ENCODE data around the gene ATF5. TPM values are rescaled to one million over a fixed set of nuclear protein-coding genes. Genes with fewer than 3 reads are reported as not detected.

Gene ATF5
- total RNA-seq, 1 experiment from 2014 or later, result 19.2 TPM

DNA sequence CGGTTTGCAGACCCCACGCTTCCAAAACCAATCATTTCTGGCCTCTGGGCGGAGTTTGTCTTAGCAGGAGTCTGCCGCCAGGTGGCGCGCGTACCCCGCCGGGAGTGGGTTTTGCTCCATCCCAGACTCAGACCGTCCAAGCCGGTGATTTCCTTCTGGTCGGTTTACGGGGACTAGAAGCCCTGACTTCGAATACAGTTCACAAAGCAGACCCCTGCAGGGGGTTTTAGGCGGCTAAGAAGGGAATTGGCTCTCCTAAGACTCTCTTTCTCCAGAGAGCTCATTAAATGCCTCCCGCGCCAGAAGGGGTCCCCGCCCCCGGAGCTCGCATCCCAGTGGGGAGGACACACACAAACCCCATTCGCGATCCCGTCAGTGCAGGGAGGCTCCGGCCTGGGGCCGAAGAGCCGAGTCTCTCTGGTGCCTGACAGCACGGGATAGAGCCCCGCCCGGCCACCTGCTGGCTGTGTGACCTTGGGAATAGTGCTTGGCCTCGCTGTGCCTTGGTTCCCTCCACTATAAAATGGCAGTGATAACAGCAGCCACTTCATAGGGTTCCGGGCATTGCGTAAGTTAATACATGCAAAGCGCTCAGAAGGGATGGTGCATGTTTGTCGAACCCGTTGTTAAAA lies 8.9 kb downstream of the ATF5 start:
- POLR2A ChIA-PET (ENCODE audit: unreplicated experiment), result no interaction called here
- intact Hi-C loops (cut with micrococcal nuclease; ENCODE audit: unreplicated experiment), result loop anchor here (1.0 kb wide), 1 partner anchor 45 kb away; no protein-coding TSS in a partner anchor
- peak overlapping the region; percentile 65 for H3K4me2 ChIP-seq
- no peaks in the 10 kb centered on the region for H3K9me3 ChIP-seq (ENCODE audit: insufficient read depth, low read depth)
- no peaks in the 10 kb centered on the region for H3K9me2 ChIP-seq (ENCODE audit: insufficient read depth)
- no peaks in the 10 kb centered on the region for H3K27me3 ChIP-seq (ENCODE audit: insufficient read depth, low read depth)
- H3F3A ChIP-seq (ENCODE audit: insufficient read depth, low read depth), result peaks cover 10% of the 10 kb centered on the region; the same call in 1 of the 2 replicates
- H4K20me1 ChIP-seq (ENCODE audit: insufficient read depth), result peaks cover 6% of the 10 kb centered on the region; the same call in 1 of the 2 replicates
- H3K27ac ChIP-seq, result no peak overlapping the region
- CTCF ChIA-PET, result no interaction called here
- H2AFZ ChIP-seq, result no peak overlapping the region
- H3K79me2 ChIP-seq (ENCODE audit: low read depth), result no peaks in the 10 kb centered on the region
- BruUV-seq (replicated peaks), result no TSS peak
- peak; percentile 51 to 73 for DNase-seq
- no peaks in the 10 kb centered on the region for H3K36me3 ChIP-seq (ENCODE audit: low read depth)
- TF ChIP-seq, protein P1, sequence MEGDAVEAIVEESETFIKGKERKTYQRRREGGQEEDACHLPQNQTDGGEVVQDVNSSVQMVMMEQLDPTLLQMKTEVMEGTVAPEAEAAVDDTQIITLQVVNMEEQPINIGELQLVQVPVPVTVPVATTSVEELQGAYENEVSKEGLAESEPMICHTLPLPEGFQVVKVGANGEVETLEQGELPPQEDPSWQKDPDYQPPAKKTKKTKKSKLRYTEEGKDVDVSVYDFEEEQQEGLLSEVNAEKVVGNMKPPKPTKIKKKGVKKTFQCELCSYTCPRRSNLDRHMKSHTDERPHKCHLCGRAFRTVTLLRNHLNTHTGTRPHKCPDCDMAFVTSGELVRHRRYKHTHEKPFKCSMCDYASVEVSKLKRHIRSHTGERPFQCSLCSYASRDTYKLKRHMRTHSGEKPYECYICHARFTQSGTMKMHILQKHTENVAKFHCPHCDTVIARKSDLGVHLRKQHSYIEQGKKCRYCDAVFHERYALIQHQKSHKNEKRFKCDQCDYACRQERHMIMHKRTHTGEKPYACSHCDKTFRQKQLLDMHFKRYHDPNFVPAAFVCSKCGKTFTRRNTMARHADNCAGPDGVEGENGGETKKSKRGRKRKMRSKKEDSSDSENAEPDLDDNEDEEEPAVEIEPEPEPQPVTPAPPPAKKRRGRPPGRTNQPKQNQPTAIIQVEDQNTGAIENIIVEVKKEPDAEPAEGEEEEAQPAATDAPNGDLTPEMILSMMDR (conservative IDR thresholded peaks at IDR 0.05), result peak; percentile 99
- TF ChIP-seq EZH2 (IDR thresholded peaks at IDR 0.05; ENCODE audit: low read depth), result no peak
- peaks cover 13% of the 10 kb centered on the region for H3K4me1 ChIP-seq (replicated peaks; ENCODE audit: insufficient read depth)
- H3K4me3 ChIP-seq, result peak overlapping the region; percentile 9; the same call in 1 of the 2 replicates

DNA sequence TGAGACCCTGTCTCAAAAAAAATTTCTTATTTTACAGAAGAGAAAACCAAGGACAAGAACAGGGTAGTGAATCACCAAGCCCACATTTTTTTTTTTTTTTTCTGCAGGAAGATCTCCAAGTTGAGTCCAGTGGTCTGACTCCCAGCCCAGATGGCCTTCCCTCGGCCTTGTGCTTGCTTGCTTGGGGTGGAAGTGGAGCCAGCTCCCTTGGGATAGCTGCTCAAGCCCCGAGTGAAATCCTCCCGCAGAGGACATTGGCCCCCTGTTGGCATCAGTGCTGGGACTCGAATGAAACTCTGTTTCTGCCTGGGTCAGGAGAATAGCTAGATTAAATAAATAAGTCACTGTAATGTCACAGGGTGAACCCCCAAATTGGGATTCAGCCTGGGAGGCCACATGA lies 9.7 kb downstream of the ATF5 start:
- Histone ChIP-seq H3K9me2 (ENCODE audit: insufficient read depth) (no peaks in the 10 kb centered on the region), H3K9me3 (ENCODE audit: insufficient read depth, low read depth) (no peaks in the 10 kb centered on the region), H3K27ac (no peak overlapping the region), H3K4me2 (no peak overlapping the region), H3K4me3 (no peak overlapping the region), H4K20me1 (ENCODE audit: insufficient read depth) (peaks cover 6% of the 10 kb centered on the region; the same call in 1 of the 2 replicates), H2AFZ (no peak overlapping the region), H3F3A (ENCODE audit: insufficient read depth, low read depth) (peaks cover 12% of the 10 kb centered on the region; the same call in 1 of the 2 replicates), H3K27me3 (ENCODE audit: insufficient read depth, low read depth) (no peaks in the 10 kb centered on the region), H3K36me3 (ENCODE audit: low read depth) (no peaks in the 10 kb centered on the region), H3K79me2 (ENCODE audit: low read depth) (no peaks in the 10 kb centered on the region), H3K4me1 (replicated peaks; ENCODE audit: insufficient read depth) (peaks cover 13% of the 10 kb centered on the region)
- POLR2A ChIA-PET (ENCODE audit: unreplicated experiment), result no interaction called here
- TF ChIP-seq EZH2 (IDR thresholded peaks at IDR 0.05; ENCODE audit: low read depth), result no peak
- TF ChIP-seq, protein P1 (conservative IDR thresholded peaks at IDR 0.05), result no peak
- CTCF ChIA-PET, result no interaction called here
- no peak for DNase-seq
- intact Hi-C loops (cut with micrococcal nuclease; ENCODE audit: unreplicated experiment), result no loop called here
- no TSS peak for BruUV-seq (replicated peaks)

DNA sequence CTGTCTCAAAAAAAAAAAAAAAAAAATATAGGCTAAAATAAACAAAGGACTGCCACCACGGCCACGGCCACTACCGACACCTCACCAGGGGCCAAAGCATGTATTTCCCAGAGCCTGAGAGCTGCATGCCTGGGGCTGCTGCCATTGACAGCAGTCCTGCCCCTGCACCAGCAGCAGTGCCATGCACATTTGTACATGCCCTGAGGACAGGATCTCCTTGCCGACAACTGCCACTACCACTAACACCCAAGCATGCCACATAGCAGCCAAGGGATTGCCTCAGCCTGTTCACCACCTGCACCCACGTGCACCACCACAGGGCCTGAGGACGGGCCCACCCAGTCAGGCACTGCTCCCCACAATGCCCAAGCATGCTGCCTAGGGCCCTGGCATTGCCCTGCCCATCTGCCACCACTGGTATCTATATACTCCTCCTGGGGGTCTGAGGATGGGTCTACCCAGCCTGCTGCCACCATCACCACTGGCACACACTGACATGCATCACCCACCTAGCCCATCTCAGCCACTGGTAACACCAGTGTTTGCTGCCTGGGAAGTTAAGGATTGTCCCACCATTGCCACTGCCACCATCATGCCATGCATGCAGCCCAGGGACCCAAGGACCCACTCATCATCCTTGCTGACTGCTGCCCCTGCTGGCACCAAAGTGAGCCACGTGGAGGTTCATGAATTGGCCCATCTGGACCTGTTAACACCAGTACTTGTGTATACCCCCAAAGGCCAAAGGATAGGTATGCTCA lies 10.9 kb downstream of the ATF5 start:
- Histone ChIP-seq H3K27ac (no peak overlapping the region), H3K4me1 (replicated peaks; ENCODE audit: insufficient read depth) (peaks cover 13% of the 10 kb centered on the region), H3K9me2 (ENCODE audit: insufficient read depth) (no peaks in the 10 kb centered on the region), H3K27me3 (ENCODE audit: insufficient read depth, low read depth) (no peaks in the 10 kb centered on the region), H3K9me3 (ENCODE audit: insufficient read depth, low read depth) (no peaks in the 10 kb centered on the region), H3K4me2 (no peak overlapping the region), H3K4me3 (no peak overlapping the region), H3F3A (ENCODE audit: insufficient read depth, low read depth) (peaks cover 12% of the 10 kb centered on the region; the same call in 1 of the 2 replicates), H3K79me2 (ENCODE audit: low read depth) (no peaks in the 10 kb centered on the region), H2AFZ (no peak overlapping the region), H4K20me1 (ENCODE audit: insufficient read depth) (peaks cover 6% of the 10 kb centered on the region; the same call in 1 of the 2 replicates), H3K36me3 (ENCODE audit: low read depth) (no peaks in the 10 kb centered on the region)
- no TSS peak for BruUV-seq (replicated peaks)
- no peak for TF ChIP-seq EZH2 (IDR thresholded peaks at IDR 0.05; ENCODE audit: low read depth)
- TF ChIP-seq, protein P1 (conservative IDR thresholded peaks at IDR 0.05), result no peak; the same call in 1 of the 2 replicates
- ChIA-PET CTCF (interaction anchor here (0.7 kb wide), 1 partner anchor 14 kb away, joined by 3 read pairs; no protein-coding TSS in a partner anchor), POLR2A (ENCODE audit: unreplicated experiment) (no interaction called here)
- no peak for DNase-seq
- intact Hi-C loops (cut with micrococcal nuclease; ENCODE audit: unreplicated experiment), result no loop called here
